ENCODE results near the gene SPATS2. TPM values are rescaled to one million over a fixed set of nuclear protein-coding genes. Genes with fewer than 3 reads are reported as not detected.

The SPATS2 gene
- total and polyA plus RNA-seq, 4 donors: 5.5 to 29.8 (median 15.4) TPM

DNA sequence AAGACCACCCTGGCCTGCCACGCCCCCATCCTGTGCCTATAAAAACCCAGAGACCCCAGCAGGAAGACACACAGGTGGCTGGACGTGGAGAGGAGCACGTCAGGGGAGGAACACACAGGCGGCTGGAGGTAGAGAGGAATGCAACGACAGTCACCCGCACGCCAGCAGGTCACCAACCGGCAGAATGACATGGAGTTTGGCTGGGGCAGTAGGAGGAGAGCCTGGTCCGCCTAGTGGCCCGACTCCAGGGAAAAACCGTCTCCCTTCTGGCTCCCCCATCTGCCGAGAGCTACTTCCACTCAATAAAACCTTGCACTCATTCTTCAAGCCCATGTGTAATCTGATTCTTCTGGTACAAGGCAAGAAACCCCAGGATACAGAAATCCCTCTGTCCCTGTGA is 108.8 kb downstream of the SPATS2 start:
- Histone ChIP-seq H3K4me3 (ENCODE audit: low read length in 2 of 2) (no peak overlapping the region), H3K9me3 (ENCODE audit: control insufficient read depth, low read length) (no peaks in the 10 kb centered on the region), H3K36me3 (ENCODE audit: control insufficient read depth in 1 of 2, insufficient read depth in 2 of 2, low read length in 1 of 2) (no peaks in the 10 kb centered on the region), H3K27me3 (ENCODE audit: control insufficient read depth in 1 of 2, insufficient read depth in 2 of 2, low read length in 1 of 2) (no peaks in the 10 kb centered on the region), H3K4me1 (ENCODE audit: control insufficient read depth in 1 of 2, insufficient read depth in 2 of 2, low read length in 2 of 2) (no peaks in the 10 kb centered on the region), H3K27ac (ENCODE audit: low read depth in 1 of 2, low read length in 2 of 2) (no peak overlapping the region)
- ATAC-seq (ENCODE audit: low FRiP score) (no peak), DNase-seq (no peak)
- intact Hi-C loops (cut with DNase I): no loop called here
- 95% methylated on average over 12 of the region's 12 CpGs for WGBS, 2 donors

DNA sequence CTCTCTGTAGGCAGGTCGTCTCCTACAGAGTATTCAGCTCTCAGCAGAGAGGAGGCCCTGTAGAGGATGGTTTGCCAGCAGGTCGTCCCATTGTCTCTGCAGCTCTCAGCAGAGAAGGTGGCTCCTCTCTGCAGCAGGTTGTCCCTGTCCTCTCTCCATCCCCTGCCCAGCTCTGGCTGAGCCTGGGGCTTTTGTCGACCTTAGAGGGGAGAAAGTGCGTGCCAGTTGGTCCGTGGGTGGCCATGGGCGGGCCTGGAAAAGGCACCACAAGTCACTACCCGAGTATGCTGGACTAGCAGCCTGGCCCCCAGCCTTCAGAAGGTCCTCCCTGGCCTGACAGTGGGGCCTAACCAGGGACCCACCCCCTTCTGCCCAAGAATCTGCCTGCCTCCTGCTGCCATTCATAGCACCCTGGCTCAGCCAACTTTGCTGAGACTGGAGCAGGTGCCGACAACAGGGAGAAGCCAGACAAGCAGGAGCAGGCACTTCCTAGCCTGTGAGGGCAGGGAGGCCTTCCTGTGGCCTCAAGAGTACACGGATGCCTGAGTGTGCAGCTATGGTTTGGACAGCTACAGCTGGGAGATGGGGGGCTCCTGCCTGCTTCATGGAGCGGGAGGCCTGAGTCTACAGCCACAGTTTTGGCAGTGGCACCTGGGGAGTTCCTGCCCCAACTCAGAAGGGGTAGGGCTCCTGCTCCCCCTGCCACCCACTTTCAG is 111.8 kb downstream of the SPATS2 start:
- peak; percentile 33 for ATAC-seq (ENCODE audit: low FRiP score)
- Histone ChIP-seq H3K4me1 (ENCODE audit: control insufficient read depth in 1 of 2, insufficient read depth in 2 of 2, low read length in 2 of 2) (no peaks in the 10 kb centered on the region), H3K27me3 (ENCODE audit: control insufficient read depth in 1 of 2, insufficient read depth in 2 of 2, low read length in 1 of 2) (no peaks in the 10 kb centered on the region), H3K36me3 (ENCODE audit: control insufficient read depth in 1 of 2, insufficient read depth in 2 of 2, low read length in 1 of 2) (no peaks in the 10 kb centered on the region), H3K27ac (ENCODE audit: low read depth in 1 of 2, low read length in 2 of 2) (no peak overlapping the region), H3K9me3 (ENCODE audit: control insufficient read depth, low read length) (no peaks in the 10 kb centered on the region), H3K4me3 (ENCODE audit: low read length in 2 of 2) (no peak overlapping the region)
- WGBS, 2 donors: 79 to 80% methylated on average over 10 of the region's 10 CpGs
- no peak for DNase-seq
- intact Hi-C loops (cut with DNase I): no loop called here

GRCh38 chr12:49482095-49483051 is 115.1 kb downstream of the SPATS2 start:
- Histone ChIP-seq H3K9me3 (ENCODE audit: control insufficient read depth, low read length) (no peaks in the 10 kb centered on the region), H3K4me3 (ENCODE audit: low read length in 2 of 2) (no peak overlapping the region), H3K4me1 (ENCODE audit: control insufficient read depth in 1 of 2, insufficient read depth in 2 of 2, low read length in 2 of 2) (no peaks in the 10 kb centered on the region), H3K27me3 (ENCODE audit: control insufficient read depth in 1 of 2, insufficient read depth in 2 of 2, low read length in 1 of 2) (no peaks in the 10 kb centered on the region), H3K27ac (ENCODE audit: low read depth in 1 of 2, low read length in 2 of 2) (no peak overlapping the region), H3K36me3 (ENCODE audit: control insufficient read depth in 1 of 2, insufficient read depth in 2 of 2, low read length in 1 of 2) (no peaks in the 10 kb centered on the region)
- ATAC-seq (ENCODE audit: low FRiP score): no peak
- intact Hi-C loops (cut with DNase I): no loop called here
- DNase-seq: no peak
- 74 to 92% methylated on average over 6 of the region's 6 CpGs for whole genome bisulfite sequencing, 2 donors

GRCh38 chr12:49483619-49484018 is 116.4 kb downstream of the SPATS2 start:
- no peaks in the 10 kb centered on the region for H3K4me1 ChIP-seq (ENCODE audit: control insufficient read depth in 1 of 2, insufficient read depth in 2 of 2, low read length in 2 of 2)
- no peak overlapping the region for H3K27ac ChIP-seq (ENCODE audit: low read depth in 1 of 2, low read length in 2 of 2)
- no peak for DNase-seq
- H3K4me3 ChIP-seq (ENCODE audit: low read length in 2 of 2): no peak overlapping the region
- no peaks in the 10 kb centered on the region for H3K36me3 ChIP-seq (ENCODE audit: control insufficient read depth in 1 of 2, insufficient read depth in 2 of 2, low read length in 1 of 2)
- no peaks in the 10 kb centered on the region for H3K9me3 ChIP-seq (ENCODE audit: control insufficient read depth, low read length)
- no peaks in the 10 kb centered on the region for H3K27me3 ChIP-seq (ENCODE audit: control insufficient read depth in 1 of 2, insufficient read depth in 2 of 2, low read length in 1 of 2)
- WGBS, 2 donors: 88 to 93% methylated on average over 1 of the region's 1 CpG
- intact Hi-C loops (cut with DNase I): no loop called here
- no peak for ATAC-seq (ENCODE audit: low FRiP score)

- no peak for ATAC-seq (ENCODE audit: low FRiP score)
- H3K27ac ChIP-seq (ENCODE audit: low read depth in 1 of 2, low read length in 2 of 2): no peak overlapping the region
- intact Hi-C loops (cut with DNase I): no loop called here
- WGBS, 2 donors: 92 to 95% methylated on average over 2 of the region's 2 CpGs
- DNase-seq: no peak
- H3K4me3 ChIP-seq (ENCODE audit: low read length in 2 of 2): no peak overlapping the region
- H3K4me1 ChIP-seq (ENCODE audit: control insufficient read depth in 1 of 2, insufficient read depth in 2 of 2, low read length in 2 of 2): no peaks in the 10 kb centered on the region
- H3K9me3 ChIP-seq (ENCODE audit: control insufficient read depth, low read length): no peaks in the 10 kb centered on the region
- no peaks in the 10 kb centered on the region for H3K27me3 ChIP-seq (ENCODE audit: control insufficient read depth in 1 of 2, insufficient read depth in 2 of 2, low read length in 1 of 2)
- no peaks in the 10 kb centered on the region for H3K36me3 ChIP-seq (ENCODE audit: control insufficient read depth in 1 of 2, insufficient read depth in 2 of 2, low read length in 1 of 2)
These were observed 120.3 kb downstream of the SPATS2 start for GRCh38 chr12:49487605-49488004.

DNA sequence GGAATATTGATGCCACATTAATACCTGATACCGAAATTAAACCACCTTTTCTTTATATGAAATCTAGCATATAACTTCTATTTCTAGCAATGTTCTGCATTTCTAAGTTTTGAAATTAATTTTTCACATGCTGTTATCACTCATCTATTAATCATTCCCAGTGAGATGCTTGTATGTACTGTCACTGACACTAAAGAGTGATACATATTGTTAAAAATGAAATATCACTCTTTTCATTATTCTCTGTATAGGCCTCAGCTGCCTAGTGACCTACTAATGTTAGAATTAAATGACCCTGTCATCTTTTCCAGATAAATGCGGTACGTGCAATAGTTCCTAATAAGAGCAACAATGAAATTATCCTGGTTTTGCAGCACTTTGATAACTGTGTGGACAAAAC is 121.9 kb downstream of the SPATS2 start:
- no peak overlapping the region for H3K27ac ChIP-seq (ENCODE audit: low read depth in 1 of 2, low read length in 2 of 2)
- WGBS, 2 donors: 93% methylated on average over 3 of the region's 3 CpGs
- no peaks in the 10 kb centered on the region for H3K27me3 ChIP-seq (ENCODE audit: control insufficient read depth in 1 of 2, insufficient read depth in 2 of 2, low read length in 1 of 2)
- H3K4me3 ChIP-seq (ENCODE audit: low read length in 2 of 2): no peak overlapping the region
- no peaks in the 10 kb centered on the region for H3K9me3 ChIP-seq (ENCODE audit: control insufficient read depth, low read length)
- no peaks in the 10 kb centered on the region for H3K36me3 ChIP-seq (ENCODE audit: control insufficient read depth in 1 of 2, insufficient read depth in 2 of 2, low read length in 1 of 2)
- DNase-seq (no peak), ATAC-seq (ENCODE audit: low FRiP score) (no peak)
- H3K4me1 ChIP-seq (ENCODE audit: control insufficient read depth in 1 of 2, insufficient read depth in 2 of 2, low read length in 2 of 2): no peaks in the 10 kb centered on the region
- intact Hi-C loops (cut with DNase I): no loop called here

GRCh38 chr12:49489720-49490119 is 122.5 kb downstream of the SPATS2 start:
- no peak overlapping the region for H3K4me3 ChIP-seq (ENCODE audit: low read length in 2 of 2)
- no peak overlapping the region for H3K27ac ChIP-seq (ENCODE audit: low read depth in 1 of 2, low read length in 2 of 2)
- no peaks in the 10 kb centered on the region for H3K27me3 ChIP-seq (ENCODE audit: control insufficient read depth in 1 of 2, insufficient read depth in 2 of 2, low read length in 1 of 2)
- H3K4me1 ChIP-seq (ENCODE audit: control insufficient read depth in 1 of 2, insufficient read depth in 2 of 2, low read length in 2 of 2): no peaks in the 10 kb centered on the region
- WGBS, 2 donors: 87 to 89% methylated on average over 4 of the region's 4 CpGs
- no peaks in the 10 kb centered on the region for H3K9me3 ChIP-seq (ENCODE audit: control insufficient read depth, low read length)
- no peak for ATAC-seq (ENCODE audit: low FRiP score)
- H3K36me3 ChIP-seq (ENCODE audit: control insufficient read depth in 1 of 2, insufficient read depth in 2 of 2, low read length in 1 of 2): peaks cover 0 to 1% of the 10 kb centered on the region in 2 donors
- DNase-seq: no peak
- intact Hi-C loops (cut with DNase I): no loop called here

- no peak overlapping the region for H3K4me3 ChIP-seq (ENCODE audit: low read length in 2 of 2)
- H3K27ac ChIP-seq (ENCODE audit: low read depth in 1 of 2, low read length in 2 of 2): no peak overlapping the region
- H3K36me3 ChIP-seq (ENCODE audit: control insufficient read depth in 1 of 2, insufficient read depth in 2 of 2, low read length in 1 of 2): peaks cover 0 to 2% of the 10 kb centered on the region in 2 donors
- no peak for ATAC-seq (ENCODE audit: low FRiP score)
- H3K4me1 ChIP-seq (ENCODE audit: control insufficient read depth in 1 of 2, insufficient read depth in 2 of 2, low read length in 2 of 2): no peaks in the 10 kb centered on the region
- intact Hi-C loops (cut with DNase I): no loop called here
- no peaks in the 10 kb centered on the region for H3K27me3 ChIP-seq (ENCODE audit: control insufficient read depth in 1 of 2, insufficient read depth in 2 of 2, low read length in 1 of 2)
- no peak for DNase-seq
- H3K9me3 ChIP-seq (ENCODE audit: control insufficient read depth, low read length): no peaks in the 10 kb centered on the region
- WGBS, 2 donors: 70 to 79% methylated on average over 1 of the region's 1 CpG
These were observed 124.6 kb downstream of the SPATS2 start for GRCh38 chr12:49491823-49492222.

All from aorta (tissue), 5 donors.